Right atrium auricular region (tissue), 2 donors: ENCODE data around the gene ANXA4. TPM values are rescaled to one million over a fixed set of nuclear protein-coding genes. Genes with fewer than 3 reads are reported as not detected.
"Not testable (repeated sequence)": the region's sequence is repeated elsewhere in the genome, so short reads cannot be mapped to it uniquely, and the experiment has no call there.

Source experiments
- DNase-seq: peaks from one replicate; pipeline ENCODE4 v3.0.0-alpha.2; 2019; ENCODE audit warnings: low spot score
- H3K27ac ChIP-seq, 2 donors: fragments of 200-600 bp; sonication (generic); 1 replicate in 1 of 2; 2 replicates in 1 of 2; pipeline ENCODE4 v1.5.1; 2016 to 2019
- H3K27me3 ChIP-seq, 2 donors: fragments of 200-600 bp; sonication (generic); one replicate each; pipeline versions ENCODE4 v1.5.1 to v1.6.0; 2017 to 2019
- H3K36me3 ChIP-seq: fragments of 200-600 bp; sonication (generic); one replicate; pipeline ENCODE4 v1.5.1; 2016
- H3K4me1 ChIP-seq, 2 donors: fragments of 200-600 bp; sonication (generic); one replicate each; pipeline versions ENCODE4 v1.5.1 to v1.6.0; 2017 to 2019
- H3K4me3 ChIP-seq, 2 donors: fragments of 200-600 bp; sonication (generic); 1 replicate in 1 of 2; 2 replicates in 1 of 2; pipeline ENCODE4 v1.5.1; 2017 to 2019; ENCODE audit warnings: mild to moderate bottlenecking in 1 of 2, moderate library complexity in 1 of 2
- H3K9me3 ChIP-seq, 2 donors: fragments of 200-600 bp; sonication (generic); one replicate each; pipeline ENCODE4 v1.5.1; 2019
- total RNA-seq, 2 donors: library from RNA; depleted of rRNA; stranded (reverse); fragments of >200 nt; gene quantifications; one replicate each; pipeline ENCODE4 v1.1.0, GENCODE V29; 2016
- TF ChIP-seq, protein P1 (sequence below), 2 donors: fragments of 200-600 bp; sonication (generic); IDR thresholded peaks; one replicate each; pipeline ENCODE4 v1.5.1; 2019; ENCODE audit warnings: antibody characterized with exemption in 2 of 2

Gene ANXA4
- total RNA-seq, 2 donors from 2014 or later: 12.7 to 25.9 TPM

GRCh38 chr2:69773206-69773605, 31.3 kb downstream of the ANXA4 start:
- H3K4me1 ChIP-seq: peaks cover 0 to 26% of the 10 kb centered on the region in 2 donors
- H3K4me3 ChIP-seq: no peak overlapping the region
- peak; percentile 58 for DNase-seq
- no peaks in the 10 kb centered on the region for H3K36me3 ChIP-seq
- TF ChIP-seq, protein P1, sequence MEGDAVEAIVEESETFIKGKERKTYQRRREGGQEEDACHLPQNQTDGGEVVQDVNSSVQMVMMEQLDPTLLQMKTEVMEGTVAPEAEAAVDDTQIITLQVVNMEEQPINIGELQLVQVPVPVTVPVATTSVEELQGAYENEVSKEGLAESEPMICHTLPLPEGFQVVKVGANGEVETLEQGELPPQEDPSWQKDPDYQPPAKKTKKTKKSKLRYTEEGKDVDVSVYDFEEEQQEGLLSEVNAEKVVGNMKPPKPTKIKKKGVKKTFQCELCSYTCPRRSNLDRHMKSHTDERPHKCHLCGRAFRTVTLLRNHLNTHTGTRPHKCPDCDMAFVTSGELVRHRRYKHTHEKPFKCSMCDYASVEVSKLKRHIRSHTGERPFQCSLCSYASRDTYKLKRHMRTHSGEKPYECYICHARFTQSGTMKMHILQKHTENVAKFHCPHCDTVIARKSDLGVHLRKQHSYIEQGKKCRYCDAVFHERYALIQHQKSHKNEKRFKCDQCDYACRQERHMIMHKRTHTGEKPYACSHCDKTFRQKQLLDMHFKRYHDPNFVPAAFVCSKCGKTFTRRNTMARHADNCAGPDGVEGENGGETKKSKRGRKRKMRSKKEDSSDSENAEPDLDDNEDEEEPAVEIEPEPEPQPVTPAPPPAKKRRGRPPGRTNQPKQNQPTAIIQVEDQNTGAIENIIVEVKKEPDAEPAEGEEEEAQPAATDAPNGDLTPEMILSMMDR (IDR thresholded peaks at IDR 0.05): no peak
- H3K27me3 ChIP-seq: no peaks in the 10 kb centered on the region
- peak overlapping the region in 1 of 2 donors; percentile 22 for H3K27ac ChIP-seq
- H3K9me3 ChIP-seq: no peaks in the 10 kb centered on the region

- not testable (repeated sequence) for H3K36me3 ChIP-seq, H3K27ac ChIP-seq, H3K4me3 ChIP-seq, H3K9me3 ChIP-seq, H3K27me3 ChIP-seq
- H3K4me1 ChIP-seq: peaks cover 0 to 21% of the 10 kb centered on the region in 2 donors
- DNase-seq: peak; percentile 26
Measured at GRCh38 chr2:69774258-69774983, 32.5 kb downstream of the ANXA4 start.

GRCh38 chr2:69774984-69775982, 33.3 kb downstream of the ANXA4 start:
- no peaks in the 10 kb centered on the region for H3K9me3 ChIP-seq
- no peak overlapping the region for H3K27ac ChIP-seq
- no peaks in the 10 kb centered on the region for H3K27me3 ChIP-seq
- no peak for DNase-seq
- no peaks in the 10 kb centered on the region for H3K36me3 ChIP-seq
- no peak overlapping the region for H3K4me3 ChIP-seq
- peaks cover 0 to 12% of the 10 kb centered on the region in 2 donors for H3K4me1 ChIP-seq
- TF ChIP-seq, protein P1 (IDR thresholded peaks at IDR 0.05): no peak

- Histone ChIP-seq H3K36me3 (no peaks in the 10 kb centered on the region), H3K27me3 (no peaks in the 10 kb centered on the region), H3K9me3 (no peaks in the 10 kb centered on the region), H3K4me3 (no peak overlapping the region), H3K4me1 (peaks cover 0 to 7% of the 10 kb centered on the region in 2 donors), H3K27ac (no peak overlapping the region)
- TF ChIP-seq, protein P1 (IDR thresholded peaks at IDR 0.05): no peak
- no peak for DNase-seq
Measured at GRCh38 chr2:69776886-69777785, 35.2 kb downstream of the ANXA4 start.

DNA sequence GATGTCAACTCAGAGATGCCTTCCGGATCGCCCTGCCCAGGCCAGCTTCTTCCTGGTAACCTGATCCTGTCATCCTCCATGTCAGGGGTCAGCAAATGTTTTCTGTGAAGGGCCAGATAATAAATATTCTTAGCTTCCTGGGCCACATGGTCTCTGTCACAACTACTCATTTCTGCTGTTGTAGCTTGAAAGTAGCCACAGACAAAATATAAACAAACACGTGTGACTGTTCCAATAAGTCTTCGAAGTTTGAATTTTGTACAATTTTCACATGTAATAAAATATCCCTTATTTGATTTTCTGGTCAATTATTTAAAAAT, 35.8 kb downstream of the ANXA4 start:
- Histone ChIP-seq H3K4me1 (peaks cover 0 to 7% of the 10 kb centered on the region in 2 donors), H3K9me3 (no peaks in the 10 kb centered on the region), H3K4me3 (no peak overlapping the region), H3K27me3 (no peaks in the 10 kb centered on the region), H3K36me3 (no peaks in the 10 kb centered on the region), H3K27ac (no peak overlapping the region)
- TF ChIP-seq, protein P1 (IDR thresholded peaks at IDR 0.05): no peak
- no peak for DNase-seq
